ENCODE data around the gene DNPEP.

Gene DNPEP

GRCh38 chr2:219426534-219427136 lies 38.9 kb upstream of the DNPEP start:
- no peak for DNase-seq (ENCODE audit: low read depth)
- H3K4me3 ChIP-seq (ENCODE audit: low read depth, low read length) = no peak overlapping the region
- TF ChIP-seq CTCF (IDR thresholded peaks at IDR 0.05; ENCODE audit: low read depth, low read length) (no peak), MYC (IDR thresholded peaks at IDR 0.05; ENCODE audit: low read depth, low read length) (no peak), MAX (IDR thresholded peaks at IDR 0.05; ENCODE audit: low read depth, low read length) (no peak), POLR2A (IDR thresholded peaks at IDR 0.05; ENCODE audit: extremely low read depth, insufficient read length) (no peak)

GRCh38 chr2:219426068-219426443 lies 38.3 kb upstream of the DNPEP start:
- H3K4me3 ChIP-seq (ENCODE audit: low read depth, low read length) = no peak overlapping the region
- no peak for DNase-seq (ENCODE audit: low read depth)
- no peak for TF ChIP-seq MAX (IDR thresholded peaks at IDR 0.05; ENCODE audit: low read depth, low read length)
- no peak for TF ChIP-seq POLR2A (IDR thresholded peaks at IDR 0.05; ENCODE audit: extremely low read depth, insufficient read length)
- no peak for TF ChIP-seq CTCF (IDR thresholded peaks at IDR 0.05; ENCODE audit: low read depth, low read length)
- no peak for TF ChIP-seq MYC (IDR thresholded peaks at IDR 0.05; ENCODE audit: low read depth, low read length)

GRCh38 chr2:219425238-219426067 lies 37.7 kb upstream of the DNPEP start:
- DNase-seq (ENCODE audit: low read depth) = no peak
- H3K4me3 ChIP-seq (ENCODE audit: low read depth, low read length) = no peak overlapping the region
- TF ChIP-seq POLR2A (IDR thresholded peaks at IDR 0.05; ENCODE audit: extremely low read depth, insufficient read length) (no peak), CTCF (IDR thresholded peaks at IDR 0.05; ENCODE audit: low read depth, low read length) (no peak), MAX (IDR thresholded peaks at IDR 0.05; ENCODE audit: low read depth, low read length) (no peak), MYC (IDR thresholded peaks at IDR 0.05; ENCODE audit: low read depth, low read length) (no peak)

GRCh38 chr2:219423652-219424377 lies 36.1 kb upstream of the DNPEP start:
- TF ChIP-seq MAX (IDR thresholded peaks at IDR 0.05; ENCODE audit: low read depth, low read length) (no peak), MYC (IDR thresholded peaks at IDR 0.05; ENCODE audit: low read depth, low read length) (no peak), CTCF (IDR thresholded peaks at IDR 0.05; ENCODE audit: low read depth, low read length) (no peak), POLR2A (IDR thresholded peaks at IDR 0.05; ENCODE audit: extremely low read depth, insufficient read length) (no peak)
- H3K4me3 ChIP-seq (ENCODE audit: low read depth, low read length) = no peak overlapping the region
- DNase-seq (ENCODE audit: low read depth) = no peak

- no peak for DNase-seq (ENCODE audit: low read depth)
- H3K4me3 ChIP-seq (ENCODE audit: low read depth, low read length) = no peak overlapping the region
- no peak for TF ChIP-seq MYC (IDR thresholded peaks at IDR 0.05; ENCODE audit: low read depth, low read length)
- no peak for TF ChIP-seq MAX (IDR thresholded peaks at IDR 0.05; ENCODE audit: low read depth, low read length)
- TF ChIP-seq POLR2A (IDR thresholded peaks at IDR 0.05; ENCODE audit: extremely low read depth, insufficient read length) = no peak
- TF ChIP-seq CTCF (IDR thresholded peaks at IDR 0.05; ENCODE audit: low read depth, low read length) = no peak
Observed at GRCh38 chr2:219422952-219423534, 35.3 kb upstream of the DNPEP start.
